Spleen (tissue), 7 donors: Measurements from ENCODE around the gene FERMT1.

Experiments used
- CTCF ChIP-seq, 11 experiments: fragments of 200-600 bp in 7 of 11; fragments of 450-650 bp in 4 of 11; sonication (generic) in 4 of 11; IDR thresholded peaks in 8 of 11; conservative IDR thresholded peaks in 3 of 11; 1 replicate in 7 of 11; 2 replicates in 4 of 11; pipeline versions ENCODE4 v1.4.0 to v1.8.0; 2016 to 2021; ENCODE audit warnings: antibody characterized with exemption in 11 of 11, inconsistent platforms in 4 of 11, mild to moderate bottlenecking in 1 of 11
- POLR2A ChIP-seq, 3 donors: fragments of 450-650 bp; IDR thresholded peaks; one replicate each; pipeline ENCODE4 v1.5.1; 2017; ENCODE audit warnings: antibody characterized with exemption in 3 of 3, mild to moderate bottlenecking in 1 of 3
- POLR2AphosphoS5 ChIP-seq, 3 donors: sonication (generic); formaldehyde crosslinking; IDR thresholded peaks; one replicate each; pipeline ENCODE4 v1.5.1; 2017; ENCODE audit warnings: antibody characterized with exemption in 3 of 3
- donor health status: DM: no; HTN: no; CAD: no; lungs with moderate emphysema.
- donor health status: DM: no; HTN: no; CAD: no.
- donor health status: DM: no; HTN: no; CAD: no.

- TF ChIP-seq CTCF (IDR thresholded peaks at IDR 0.05 in 8 of 11, conservative IDR thresholded peaks at IDR 0.05 in 3 of 11) (no peak), POLR2A (IDR thresholded peaks at IDR 0.05) (no peak), POLR2AphosphoS5 (IDR thresholded peaks at IDR 0.05) (no peak)
Measured at GRCh38 chr20:6091661-6092060, 31.2 kb downstream of the FERMT1 start.
